ENCODE measurements around the gene TP53AIP1.

Gene TP53AIP1

DNA sequence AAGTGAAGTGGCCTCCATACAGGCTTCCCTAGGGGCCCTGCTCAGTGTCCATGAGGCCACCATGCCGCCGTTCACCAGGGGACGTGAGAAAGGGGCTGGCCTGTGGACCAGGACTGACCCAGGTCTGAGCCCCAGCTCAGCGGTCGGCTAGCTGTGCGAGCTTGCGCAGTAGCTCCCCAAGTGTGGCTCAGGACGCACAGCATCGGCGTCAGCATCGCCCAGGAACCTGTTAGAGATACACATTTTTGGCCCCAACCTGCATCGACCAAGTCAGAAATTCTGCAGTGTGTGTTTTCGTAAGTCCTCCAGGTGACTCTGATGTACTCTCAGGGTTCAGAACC, 429 bp downstream of the TP53AIP1 start:
- no peak for DNase-seq

DNA sequence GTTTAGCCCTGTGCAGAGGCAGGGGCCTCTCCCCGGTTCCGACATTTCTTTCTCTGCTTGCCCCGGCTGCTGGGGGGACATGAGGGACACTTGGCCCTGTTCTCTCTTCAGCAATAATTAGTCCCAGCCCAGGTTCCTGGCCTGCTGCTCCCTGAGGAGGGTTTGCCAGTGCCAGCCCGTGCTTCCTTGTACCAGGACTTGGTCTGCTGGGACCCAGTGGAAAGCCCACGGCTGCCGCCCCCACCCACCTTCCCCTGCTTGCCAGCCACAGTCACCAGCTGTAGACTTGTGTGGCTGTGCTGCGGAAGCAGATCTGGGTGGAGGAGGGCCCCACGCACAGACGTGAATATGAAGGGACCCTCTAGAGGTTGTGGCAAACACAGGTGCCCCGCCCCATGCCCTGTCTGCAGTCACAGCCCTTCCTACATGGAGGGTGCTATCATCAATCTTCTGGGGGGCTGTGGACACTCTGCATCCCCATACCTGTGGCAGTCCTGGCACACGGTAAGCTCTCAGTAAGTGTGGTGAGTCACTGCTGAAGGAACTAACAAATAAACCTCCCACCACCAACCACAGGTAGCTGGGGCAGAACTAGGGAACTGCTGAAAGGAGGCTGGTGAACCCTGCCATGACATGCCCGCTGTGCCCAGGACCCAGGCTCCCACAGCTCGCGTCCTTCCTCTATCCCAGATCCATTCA, 949 bp downstream of the TP53AIP1 start:
- DNase-seq = no peak

DNA sequence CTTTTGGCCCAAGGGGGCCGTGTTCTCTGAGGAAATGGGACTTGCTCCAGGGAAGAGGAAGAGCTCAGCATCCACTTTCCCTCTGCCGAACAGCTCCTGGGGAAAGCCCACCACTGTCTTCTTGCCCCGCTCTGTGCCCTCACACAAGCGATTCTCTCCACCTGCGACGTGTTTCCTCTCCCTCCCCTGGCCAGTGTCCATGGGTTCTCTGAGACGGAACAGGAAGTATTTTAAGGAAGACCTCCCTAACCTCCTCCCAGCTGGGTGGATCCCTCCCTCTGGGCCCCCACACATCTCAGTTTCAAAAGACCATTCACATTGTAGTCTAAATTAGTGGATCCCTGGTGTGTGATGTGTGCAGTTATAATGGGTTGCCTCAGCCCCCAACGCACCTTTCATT, 1.6 kb downstream of the TP53AIP1 start:
- DNase-seq = no peak

DNA sequence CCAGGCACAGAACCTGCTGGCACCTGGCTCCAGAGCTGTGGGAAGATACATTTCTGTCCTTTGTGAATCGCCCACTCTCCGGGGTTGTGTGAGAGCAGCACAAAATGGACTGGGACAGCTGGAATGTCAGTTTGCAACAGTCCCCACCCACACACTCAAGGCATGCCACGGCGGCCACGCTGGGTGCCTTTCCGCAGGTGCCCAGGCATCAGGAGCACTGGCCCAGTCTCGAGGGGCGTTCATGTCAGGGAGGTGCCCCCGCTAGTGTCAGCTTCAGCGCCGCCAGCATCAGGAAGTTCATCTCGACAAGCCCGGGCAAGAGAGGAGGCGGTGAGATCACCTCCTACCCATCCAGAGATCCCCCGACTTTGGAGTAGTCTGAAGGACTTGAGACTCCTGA, 2.1 kb downstream of the TP53AIP1 start:
- no peak for DNase-seq

DNA sequence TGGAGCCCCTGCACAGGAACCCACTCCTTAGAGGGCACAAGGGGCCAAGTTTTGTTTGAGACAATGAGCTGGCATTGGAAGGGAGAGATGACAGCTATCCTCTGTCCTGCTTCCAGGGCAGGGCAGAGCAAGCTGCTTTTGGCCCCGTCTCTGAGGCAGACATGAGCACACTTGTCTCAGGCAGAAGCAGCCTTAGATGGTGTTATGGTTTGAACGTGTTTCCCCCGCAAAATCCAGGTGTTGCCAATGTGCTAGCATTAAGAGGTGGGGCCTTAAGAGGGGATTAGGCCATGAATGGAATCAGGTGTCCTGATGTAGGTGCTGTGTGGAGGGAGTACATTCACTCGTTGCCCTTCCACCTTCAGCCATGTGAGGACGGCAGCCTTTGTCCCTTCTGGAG, 2.5 kb downstream of the TP53AIP1 start:
- no peak for DNase-seq

DNA sequence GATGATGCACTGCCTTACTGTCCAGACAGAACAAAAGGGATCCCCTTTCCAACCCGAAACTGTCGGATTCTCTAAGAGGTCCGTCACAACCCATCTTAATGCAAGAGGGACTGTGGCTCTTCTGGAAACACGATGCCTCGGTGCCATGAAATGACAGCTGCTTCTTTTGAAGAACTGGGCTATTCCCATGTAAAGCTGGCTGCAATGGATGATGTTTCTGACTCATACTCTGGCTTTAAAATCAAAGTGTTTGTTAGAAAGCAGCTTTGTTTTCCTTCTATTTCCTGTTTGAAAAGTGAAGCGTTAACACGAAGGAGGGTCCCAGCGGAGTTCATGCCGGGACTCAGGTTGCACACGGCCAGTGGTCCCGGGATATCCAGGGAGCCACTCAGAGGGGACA, 3.1 kb downstream of the TP53AIP1 start:
- no peak for DNase-seq

DNA sequence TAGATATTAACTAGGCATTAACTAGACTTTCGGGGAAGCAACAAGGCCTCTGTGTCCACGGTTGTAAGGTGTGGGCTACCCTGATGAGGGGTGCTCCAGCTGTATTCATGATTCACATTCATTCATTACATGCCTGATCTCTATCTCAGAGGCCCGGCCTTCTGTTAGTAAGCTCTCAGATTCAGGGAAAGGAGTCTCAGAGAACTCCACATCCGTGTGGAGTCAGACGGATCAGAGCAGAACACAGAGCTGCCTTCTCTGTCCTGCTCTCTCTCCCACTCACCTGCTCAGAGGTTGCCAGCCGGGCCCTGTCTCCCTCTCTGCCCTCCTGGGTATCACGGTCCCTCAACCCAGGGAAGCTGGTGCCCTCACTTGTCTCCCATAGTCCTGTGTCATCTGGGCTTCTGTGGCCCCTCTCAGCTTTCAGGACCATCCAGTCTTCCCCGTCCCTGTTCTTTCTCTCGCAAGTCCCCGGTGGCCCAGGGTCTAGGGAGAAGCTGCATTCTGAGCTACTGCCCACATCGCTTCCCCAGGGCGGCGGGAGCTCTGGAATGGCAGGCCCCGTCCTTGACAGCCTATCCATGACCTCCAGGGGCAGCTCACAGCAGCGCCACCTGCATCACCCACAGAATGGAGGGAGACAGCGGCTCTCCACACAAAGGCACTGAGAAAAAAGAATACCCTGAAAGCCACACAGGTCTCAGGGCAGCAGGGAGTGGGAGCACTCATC, 4.3 kb downstream of the TP53AIP1 start:
- no peak for DNase-seq

DNA sequence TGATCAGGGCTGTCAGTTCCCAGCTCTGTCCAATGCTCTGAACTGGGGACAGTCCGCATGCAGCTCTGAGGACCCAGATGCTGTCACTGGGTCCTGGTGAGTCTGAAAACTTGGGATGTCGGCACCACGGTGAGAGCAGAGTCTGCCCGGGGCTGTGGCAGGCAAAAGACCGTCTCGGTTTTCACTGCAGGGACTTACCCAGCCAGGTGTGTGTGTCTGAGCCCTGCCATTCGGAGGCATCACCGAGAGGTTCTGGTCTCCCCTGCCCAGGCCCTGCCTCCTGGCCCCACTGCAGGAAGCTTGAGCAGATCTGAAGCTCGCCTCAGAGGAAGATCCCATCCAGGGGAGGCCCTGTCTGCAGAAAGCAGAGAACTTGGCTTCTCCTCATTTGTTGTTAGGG, 5.2 kb downstream of the TP53AIP1 start:
- DNase-seq = no peak

DNA sequence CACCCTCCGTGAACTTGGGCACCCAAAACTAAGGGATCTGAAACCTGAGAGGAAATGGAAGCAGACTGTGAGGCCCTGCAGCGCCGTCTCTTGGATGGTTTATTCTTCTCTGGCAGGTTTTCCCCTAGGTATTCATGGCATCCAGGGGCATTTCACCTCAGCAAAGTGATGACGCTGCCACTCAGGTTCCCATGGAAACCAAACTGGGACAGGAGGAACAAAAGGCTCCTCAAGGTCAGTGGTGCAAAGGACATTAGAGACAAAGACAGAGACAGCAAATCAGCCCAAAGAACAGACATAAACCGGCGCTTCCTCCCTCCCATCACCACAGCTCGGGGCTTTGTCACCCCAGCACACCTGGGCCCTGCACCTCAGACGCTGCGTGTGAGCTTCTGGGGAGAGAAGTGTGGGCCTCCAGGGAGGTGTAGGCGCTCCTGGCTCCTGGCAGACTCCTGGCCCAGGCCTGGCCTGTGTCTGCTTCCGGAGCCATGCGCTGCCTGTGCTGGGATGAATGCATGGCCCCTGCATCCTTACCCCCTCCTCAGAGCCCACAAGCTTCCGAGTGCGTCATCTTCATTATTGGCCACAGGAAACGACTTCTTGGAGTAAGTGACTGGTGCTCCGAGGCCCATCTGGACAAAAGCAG, 5.9 kb downstream of the TP53AIP1 start:
- no peak for DNase-seq

DNA sequence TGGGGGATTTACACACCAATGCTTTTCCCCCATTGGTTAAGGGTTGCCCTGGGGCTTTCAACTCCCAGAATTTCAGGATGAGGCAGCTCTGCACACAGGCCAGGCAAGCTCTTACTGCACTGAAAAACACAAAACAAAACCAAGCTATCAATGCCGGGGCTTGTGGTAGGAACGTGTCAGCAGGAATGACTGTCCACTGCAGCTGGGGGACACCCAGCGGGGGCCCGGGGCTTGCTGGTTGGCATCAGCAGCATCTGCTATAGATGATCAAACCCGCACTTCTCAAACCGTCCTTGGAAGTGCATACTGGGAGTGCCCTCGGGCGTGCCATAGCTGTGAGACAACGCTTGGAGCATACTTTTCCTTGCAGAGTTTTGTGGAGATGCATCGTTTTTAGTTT, 7.7 kb downstream of the TP53AIP1 start:
- no peak for DNase-seq

DNA sequence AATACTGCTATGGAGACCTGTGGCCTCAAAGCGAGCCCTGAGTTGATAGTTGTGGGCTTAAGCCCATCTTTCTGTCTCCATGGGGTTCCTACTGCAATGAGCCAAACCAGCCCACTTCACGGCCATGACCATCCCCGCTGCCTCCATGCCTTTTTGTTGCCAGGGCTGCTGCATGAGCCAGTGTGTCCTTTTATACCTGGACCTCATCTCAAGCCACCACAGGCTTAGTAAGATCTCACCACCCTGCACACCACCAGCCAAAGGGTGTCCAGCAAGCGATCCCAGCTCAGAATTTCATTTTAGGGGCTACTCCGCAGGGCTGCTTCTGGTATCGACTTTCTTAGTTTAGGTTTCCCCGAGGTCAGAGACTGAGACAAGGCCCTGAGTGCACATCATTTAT, 8.3 kb downstream of the TP53AIP1 start:
- no peak for DNase-seq

DNA sequence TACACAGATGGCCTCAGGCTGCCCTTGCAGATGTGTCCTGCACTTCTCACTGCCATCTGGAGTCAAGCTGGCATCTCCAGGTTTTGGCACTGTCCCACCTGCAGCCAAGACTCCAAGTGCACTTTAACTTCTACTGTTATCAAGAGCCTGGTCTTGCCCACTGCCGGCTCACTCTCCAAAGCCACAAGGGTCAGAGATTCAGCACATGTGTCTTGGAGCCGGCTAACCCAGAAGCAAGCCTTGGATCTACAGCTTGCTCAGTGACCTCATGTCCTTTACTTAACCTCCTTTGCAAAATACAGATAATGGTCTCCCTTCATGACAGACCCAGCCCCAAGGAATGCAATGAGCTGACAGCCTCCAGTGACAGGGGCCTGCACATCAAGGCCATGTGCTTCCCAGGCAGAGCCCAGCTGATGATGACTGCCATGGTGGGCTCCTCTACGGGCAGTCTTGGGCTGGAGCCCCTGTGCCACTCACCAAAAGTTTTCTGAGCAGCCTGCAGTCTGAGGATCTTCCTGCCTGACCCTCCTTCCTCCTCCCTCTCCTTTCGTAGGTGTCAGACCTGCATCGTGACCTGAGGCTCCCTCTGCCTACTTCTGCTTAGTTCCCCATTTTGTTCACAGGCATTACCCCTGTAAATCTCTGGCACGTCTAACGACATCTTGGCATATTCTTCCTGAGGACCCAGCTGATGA, 9.0 kb downstream of the TP53AIP1 start:
- no peak for DNase-seq

DNA sequence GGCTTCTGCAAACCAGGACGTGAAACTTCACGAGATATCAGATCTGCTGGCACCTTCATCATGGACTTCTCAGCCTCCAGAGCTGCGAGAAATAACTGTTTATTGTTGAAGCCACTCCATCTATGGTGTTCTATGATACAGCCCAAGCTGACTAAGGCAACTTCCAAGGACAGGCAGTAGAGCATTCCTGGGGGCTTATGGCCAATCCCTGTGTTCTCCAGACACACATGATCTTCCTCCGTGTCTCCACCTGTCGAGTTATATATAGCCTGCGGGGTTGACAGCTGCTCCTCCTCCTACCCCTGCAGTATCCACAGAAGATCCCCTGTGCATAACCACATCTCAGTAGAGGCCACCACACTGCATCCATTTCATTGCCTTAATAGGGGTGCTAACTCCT, 11.0 kb downstream of the TP53AIP1 start:
- DNase-seq = no peak

DNA sequence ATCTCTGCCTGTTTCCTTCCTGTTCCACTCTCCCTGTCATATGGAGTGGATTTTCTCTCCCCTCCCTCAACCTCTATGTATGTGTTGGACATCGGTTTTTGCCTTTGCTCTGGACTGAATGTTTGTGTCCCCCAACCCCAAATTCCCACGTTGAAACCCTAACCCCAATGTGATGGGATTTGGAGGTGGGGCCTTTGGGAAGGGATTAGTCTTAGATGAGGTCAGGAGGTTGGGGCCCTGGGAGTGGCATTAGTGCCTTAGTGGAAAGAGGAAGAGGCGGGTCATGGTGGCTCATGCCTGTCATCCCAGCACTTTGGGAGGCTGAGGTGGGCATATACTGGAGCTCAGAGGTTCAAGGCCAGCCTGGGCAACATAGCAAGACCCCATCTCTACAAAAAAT, 11.6 kb downstream of the TP53AIP1 start:
- no peak for DNase-seq

DNA sequence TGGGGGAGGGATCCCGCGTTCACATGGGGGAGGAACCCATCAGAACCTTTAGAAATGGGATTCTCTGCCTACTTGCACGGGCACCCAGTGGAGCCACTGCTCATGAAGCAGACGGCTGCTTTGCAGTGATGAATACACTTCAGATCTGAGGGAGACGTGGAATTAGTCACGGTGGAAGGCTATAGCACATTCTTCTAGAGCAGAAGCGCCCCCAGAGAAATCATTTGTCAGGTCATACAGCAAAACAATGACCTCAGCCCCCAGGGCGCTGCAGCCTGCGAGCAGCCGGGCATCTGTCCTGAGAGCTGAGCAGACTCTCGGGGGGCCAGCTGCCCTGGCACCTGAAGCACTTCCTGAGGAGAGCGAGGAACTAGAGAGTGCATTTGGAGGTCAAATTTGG, 12.7 kb downstream of the TP53AIP1 start:
- DNase-seq = no peak

DNA sequence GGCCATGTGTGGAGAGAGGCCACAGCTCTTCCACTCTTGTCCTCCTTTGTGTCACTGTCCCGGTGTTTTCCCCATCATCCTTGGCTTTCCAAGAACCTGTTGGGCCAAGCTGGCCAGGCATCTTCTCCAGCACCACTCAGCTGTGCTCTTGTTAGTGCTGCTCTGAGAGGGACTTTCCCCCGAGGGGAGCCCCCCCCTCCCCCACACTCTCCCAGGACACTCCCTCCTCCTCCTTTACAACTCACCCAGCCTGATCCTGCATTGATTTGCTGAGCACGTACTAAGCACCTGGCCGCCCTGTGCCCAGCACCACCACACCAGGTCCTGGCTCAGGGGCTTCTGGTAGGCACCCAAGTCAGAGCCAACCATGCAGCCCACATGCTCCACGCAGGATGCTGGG, 13.2 kb downstream of the TP53AIP1 start:
- no peak for DNase-seq

DNA sequence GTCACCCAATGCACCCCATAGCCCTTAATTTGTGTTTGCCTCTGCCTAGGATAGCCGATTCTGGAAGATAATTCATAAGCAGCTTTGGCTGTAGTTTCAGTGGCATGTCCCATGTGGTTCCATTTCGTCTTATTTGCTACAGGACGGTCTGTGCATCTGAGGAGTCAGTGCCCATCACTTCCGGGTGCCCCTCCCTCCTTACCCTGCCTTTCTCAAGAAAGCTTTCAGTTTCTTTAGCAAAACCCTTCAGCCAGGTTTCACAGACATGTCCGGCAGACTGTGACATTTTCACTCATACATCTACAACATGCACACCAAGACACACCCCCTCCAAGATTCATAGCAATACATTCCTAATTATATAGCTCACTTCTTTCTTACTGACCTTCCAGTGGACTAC, 14.3 kb downstream of the TP53AIP1 start:
- no peak for DNase-seq

DNA sequence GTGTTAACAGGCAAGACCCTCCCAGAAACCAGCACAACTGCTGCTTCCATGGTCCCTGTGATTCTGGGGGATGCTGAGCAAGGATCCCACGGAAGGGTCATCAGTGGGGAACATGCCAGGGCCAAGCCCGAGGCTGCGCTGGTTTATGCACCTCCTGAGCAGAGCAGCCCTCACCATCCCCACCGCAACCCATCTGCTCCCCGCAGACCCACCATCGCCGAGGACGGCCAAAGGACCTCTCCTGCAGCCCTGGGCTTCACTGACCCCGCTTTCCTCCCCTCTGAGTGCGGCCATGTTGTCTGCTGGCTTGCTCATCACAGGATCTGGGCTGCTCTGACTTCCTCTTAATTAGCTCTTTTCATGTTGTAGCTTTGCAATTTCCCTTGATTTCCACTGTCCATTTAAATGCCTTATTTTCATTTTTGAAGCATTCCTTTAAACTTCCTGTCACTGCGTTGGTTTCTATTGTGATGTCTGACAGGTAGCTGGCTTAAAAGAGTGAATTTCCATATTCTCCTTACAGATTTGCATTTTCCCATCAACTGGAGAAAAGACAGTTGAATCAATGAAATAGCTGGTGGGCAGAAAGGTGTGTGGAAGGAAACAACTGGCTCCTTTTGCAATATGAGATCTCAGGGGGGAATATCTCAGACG, 14.9 kb downstream of the TP53AIP1 start:
- no peak for DNase-seq

DNA sequence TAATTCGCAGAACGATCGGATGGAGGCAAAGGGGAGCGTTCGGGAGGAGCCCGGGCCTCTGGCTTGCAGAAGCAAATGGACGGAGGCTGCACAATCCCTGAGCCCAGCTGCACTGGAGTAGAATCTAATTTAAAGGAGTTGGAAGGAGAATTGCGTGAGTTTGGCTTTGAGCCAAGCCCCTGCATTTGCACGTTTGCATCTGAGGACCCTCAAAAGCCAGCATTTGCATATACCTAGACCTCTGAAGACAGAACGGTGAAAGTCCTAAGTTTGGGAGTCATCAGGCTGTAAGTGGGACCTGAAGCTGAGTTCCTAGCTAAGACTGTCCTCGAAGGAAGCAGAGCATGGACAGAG, 15.6 kb downstream of the TP53AIP1 start:
- no peak for DNase-seq

DNA sequence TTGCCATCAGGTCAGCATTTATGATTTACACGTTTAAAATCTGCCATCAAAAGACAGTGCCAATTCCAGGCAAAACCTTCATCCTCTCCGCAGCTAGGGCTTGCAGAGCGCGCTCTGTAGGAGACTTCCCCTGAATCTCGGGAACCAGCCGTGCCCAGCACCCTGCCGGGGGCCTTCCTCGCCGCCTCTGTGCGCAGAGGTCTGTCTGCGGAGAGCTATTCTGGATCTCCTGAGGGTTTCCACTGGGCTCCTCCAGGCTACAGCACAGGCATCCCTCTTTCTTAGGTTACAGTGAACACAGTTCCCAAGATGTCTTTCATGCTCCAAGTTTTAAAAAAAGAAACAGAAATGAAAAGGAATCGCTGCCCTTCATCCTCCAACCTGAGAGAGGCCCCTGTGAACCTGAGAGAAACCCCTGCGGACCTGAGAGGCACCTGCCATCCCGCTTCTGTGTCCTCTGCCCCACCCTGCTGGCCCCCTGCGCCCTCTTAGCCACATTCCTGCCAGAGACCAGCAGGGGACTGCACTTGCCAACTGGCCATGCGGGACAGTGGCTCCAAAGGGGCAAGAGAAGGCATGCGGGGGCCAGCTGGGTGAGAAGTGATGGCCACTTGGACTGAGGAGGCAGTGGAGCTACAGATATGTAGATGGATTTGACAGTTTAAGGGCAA, 16.1 kb downstream of the TP53AIP1 start:
- no peak for DNase-seq

DNA sequence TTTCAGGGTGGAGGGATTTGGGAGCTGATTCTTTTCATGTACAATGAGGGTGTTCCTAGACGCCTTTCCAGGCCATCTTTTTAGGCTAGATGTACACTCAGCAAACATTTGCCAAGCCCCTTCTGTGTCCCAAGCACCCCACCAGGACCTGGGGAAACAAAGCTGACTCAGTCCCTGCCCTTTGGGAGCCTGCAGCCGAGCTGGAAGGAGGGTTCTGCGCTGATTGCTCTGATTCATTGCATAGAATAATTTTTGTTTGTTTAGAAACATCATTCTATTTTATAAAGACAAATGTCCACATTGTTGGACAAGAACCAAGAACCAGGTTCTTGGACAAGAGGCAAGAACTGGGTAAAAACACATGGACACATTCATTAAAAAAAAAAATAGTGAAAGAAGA, 16.7 kb downstream of the TP53AIP1 start:
- DNase-seq = no peak

DNA sequence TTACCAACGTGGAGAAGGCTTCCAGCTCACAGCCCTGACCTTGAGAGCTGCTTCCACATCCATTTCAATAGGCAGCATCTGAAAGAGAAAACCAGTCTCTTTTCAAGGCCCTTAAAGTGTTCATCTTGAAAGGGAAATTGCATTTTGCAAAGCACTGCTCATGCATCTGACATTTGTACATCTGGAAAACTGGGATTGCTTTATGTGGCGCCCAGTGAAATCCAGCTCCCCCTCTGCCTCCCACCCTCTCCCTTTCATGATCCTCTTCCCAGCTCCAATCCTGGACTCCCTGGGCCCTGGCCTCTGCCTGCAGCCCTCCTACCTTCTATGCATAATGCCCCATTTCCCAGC, 17.4 kb downstream of the TP53AIP1 start:
- DNase-seq = no peak
